K562 (cell line): ENCODE results near the gene LCE3E. TPM values are rescaled to one million over a fixed set of nuclear protein-coding genes. Genes with fewer than 3 reads are reported as not detected.

Source experiments
- ATAC-seq: fragments of 200-7000 bp; cut with Tn5 transposase; 3 replicates; pipeline ENCODE4 v1.9.1; 2020; ENCODE audit warnings: moderate library complexity
- BruUV-seq: library from RNA; stranded (reverse); fragments of 400-500 nt; replicated peaks from 2 replicates; lab custom pipeline; 2021; lab: Mats Ljungman, UMichigan
- CTCF ChIA-PET: fragments of 300-600 bp; formaldehyde crosslinking; extraction: SDS; loops from one replicate; lab custom pipeline; 2021; ENCODE audit warnings: low intra/inter-chr PET ratio; lab: Yijun Ruan, JAX
- POLR2A ChIA-PET: fragments of 300-600, 350-650 bp; sonication (Branson Sonifier 250); formaldehyde crosslinking; extraction: SDS; loops from one replicate; lab custom pipeline; 2021; ENCODE audit warnings: antibody characterized with exemption, inconsistent platforms; lab: Yijun Ruan, JAX
- DNase-seq, 4 experiments: peaks; one replicate each; pipeline versions ENCODE4 v3.0.0 to v3.0.0-alpha.2; 2011 to 2018; ENCODE audit warnings: low spot score in 3 of 4, mixed read lengths in 3 of 4; ENCODE audit errors: extremely low read depth in 1 of 4
- FAIRE-seq: peaks from 2 replicates; lab custom pipeline; 2011; peaks lifted over from hg19 to GRCh38; lab: Jason Lieb, UNC
- H2AFZ ChIP-seq: 2 replicates; pipeline ENCODE4 v1.6.0; 2011; ENCODE audit warnings: low read depth, low read length, control low read depth, inconsistent platforms
- H3K27ac ChIP-seq: fragments of 200-600 bp; 3 replicates; pipeline ENCODE4 v1.8.0; 2011; ENCODE audit warnings: low read depth, mild to moderate bottlenecking, control low read depth, inconsistent platforms, low read length, moderate library complexity, mixed read lengths; ENCODE audit errors: extremely low read depth
- H3K27me3 ChIP-seq, 2 experiments: fragments of 300-600 bp in 1 of 2; 2 replicates in 1 of 2; 3 replicates in 1 of 2; pipeline versions ENCODE4 v1.6.0 to v1.8.0; 2011; ENCODE audit warnings: inconsistent platforms in 2 of 2, low read length in 2 of 2, mild to moderate bottlenecking in 1 of 2, mixed read lengths in 1 of 2, moderate library complexity in 1 of 2; ENCODE audit not compliant: control insufficient read depth in 2 of 2, insufficient read depth in 2 of 2
- H3K36me3 ChIP-seq: fragments of 300-600 bp; 3 replicates; pipeline ENCODE4 v1.8.0; 2011; ENCODE audit warnings: mild to moderate bottlenecking, low read length, inconsistent platforms; ENCODE audit not compliant: control insufficient read depth, insufficient read depth
- H3K4me1 ChIP-seq, 2 experiments: fragments of 200-600 bp in 1 of 2; replicated peaks in 1 of 2; 2 replicates in 1 of 2; 3 replicates in 1 of 2; pipeline versions ENCODE4 v1.5.1 to v1.8.0; 2011; ENCODE audit warnings: inconsistent platforms in 2 of 2, low read length in 2 of 2, mild to moderate bottlenecking in 1 of 2, mixed read lengths in 1 of 2, moderate library complexity in 1 of 2; ENCODE audit not compliant: control insufficient read depth in 2 of 2, insufficient read depth in 2 of 2
- H3K4me2 ChIP-seq: 2 replicates; pipeline ENCODE4 v1.6.1; 2011; ENCODE audit warnings: low read length, control low read depth, inconsistent platforms, mixed read lengths; ENCODE audit not compliant: insufficient read depth
- H3K4me3 ChIP-seq: fragments of 200-600 bp; sonication (generic), shearing (Covaris generic); 2 replicates; pipeline ENCODE4 v1.5.1; 2016; ENCODE audit warnings: control low read depth, inconsistent platforms
- H3K79me2 ChIP-seq: fragments of 200-600 bp; 3 replicates; pipeline ENCODE4 v1.8.0; 2011; ENCODE audit warnings: low read length, inconsistent platforms; ENCODE audit not compliant: control insufficient read depth, insufficient read depth
- H3K9ac ChIP-seq, 2 experiments: 2 replicates each; pipeline versions ENCODE4 v1.6.0 to v1.6.1; 2011; ENCODE audit warnings: low read depth in 2 of 2, low read length in 2 of 2, control low read depth in 1 of 2, inconsistent platforms in 1 of 2, mild to moderate bottlenecking in 1 of 2, mixed read lengths in 1 of 2; ENCODE audit not compliant: insufficient read depth in 1 of 2
- H3K9me1 ChIP-seq: one replicate; pipeline ENCODE4 v1.6.0; 2011; ENCODE audit warnings: inconsistent platforms, mild to moderate bottlenecking, low read length, moderate library complexity; ENCODE audit not compliant: control insufficient read depth, insufficient read depth
- H3K9me3 ChIP-seq: replicated peaks from 2 replicates; pipeline ENCODE4 v1.5.1; 2011; ENCODE audit warnings: low read depth, low read length, inconsistent platforms; ENCODE audit not compliant: control insufficient read depth, insufficient read depth
- H4K20me1 ChIP-seq: replicated peaks from 2 replicates; pipeline ENCODE4 v1.6.1; 2011; ENCODE audit warnings: low read length, inconsistent platforms, mixed read lengths; ENCODE audit not compliant: control insufficient read depth, insufficient read depth
- ARID1B ChIP-seq: fragments of 450-650 bp; IDR thresholded peaks from 2 replicates; pipeline ENCODE4 v1.6.1; 2016; ENCODE audit warnings: antibody characterized with exemption, mild to moderate bottlenecking, inconsistent platforms
- ATF1 ChIP-seq, 2 experiments: fragments of 450-650 bp in 1 of 2; IDR thresholded peaks; 2 replicates each; pipeline ENCODE4 v1.6.1; 2016; ENCODE audit warnings: missing compliant biosample characterization in 1 of 2, missing genetic modification characterization in 1 of 2
- CHD2 ChIP-seq: IDR thresholded peaks from 2 replicates; pipeline ENCODE4 v1.6.1; 2011; ENCODE audit warnings: low read depth, low read length
- HDAC2 ChIP-seq: fragments of 450-650 bp; IDR thresholded peaks from 2 replicates; pipeline ENCODE4 v1.6.1; 2016; ENCODE audit warnings: mild to moderate bottlenecking
- IFI16 ChIP-seq: fragments of 250-450 bp; sonication (Bioruptor Pico); IDR thresholded peaks from 2 replicates; pipeline ENCODE4 v2.1.2; 2022; ENCODE audit warnings: mild to moderate bottlenecking, inconsistent platforms
- NFIC ChIP-seq: fragments of 450-650 bp; IDR thresholded peaks from 2 replicates; pipeline ENCODE4 v1.6.1; 2017; ENCODE audit warnings: mild to moderate bottlenecking, inconsistent platforms
- RBM14 ChIP-seq: fragments of 200-400 bp; formaldehyde crosslinking; IDR thresholded peaks from 2 replicates; pipeline ENCODE4 v1.6.1; 2018; ENCODE audit warnings: low read depth, mild to moderate bottlenecking, low read length, moderate library complexity, borderline replicate concordance; ENCODE audit not compliant: insufficient read depth
- SMC3 ChIP-seq: conservative IDR thresholded peaks from 2 replicates; pipeline ENCODE4 v1.6.1; 2011; ENCODE audit warnings: low read depth, low read length, improper control_type of control experiment; ENCODE audit not compliant: insufficient read depth
- TBP ChIP-seq: optimal IDR thresholded peaks from 2 replicates; pipeline ENCODE3; 2011; ENCODE audit warnings: low read depth, low read length, improper control_type of control experiment
- XRCC3 ChIP-seq: fragments of 450-650 bp; IDR thresholded peaks from 2 replicates; pipeline ENCODE4 v1.6.1; 2017; ENCODE audit warnings: mild to moderate bottlenecking, moderate library complexity
- ZNF217 ChIP-seq: sonication (generic); formaldehyde crosslinking; IDR thresholded peaks from 2 replicates; pipeline ENCODE4 v1.8.0; 2022; ENCODE audit warnings: mild to moderate bottlenecking, missing genetic modification reagents
- ZNF77 ChIP-seq: fragments of 250-450 bp; sonication (Bioruptor Pico); IDR thresholded peaks from 2 replicates; pipeline ENCODE4 v1.5.0; 2020
- ZNF79 ChIP-seq: fragments of 250-450 bp; sonication (Bioruptor Pico); IDR thresholded peaks from 2 replicates; pipeline ENCODE4 v1.4.0; 2020; ENCODE audit warnings: low read depth, mild to moderate bottlenecking, moderate library complexity
- WGBS: fragments of 100-300 bp; shearing (Covaris generic); methylation state at CpG from one replicate; pipeline ENCODE4 v1.1.6; 2016; ENCODE audit warnings: low coverage, mixed read lengths; ENCODE audit not compliant: insufficient coverage; ENCODE audit errors: missing lambda C conversion rate; 5-methylcytosine and 5-hydroxymethylcytosine counted together
- in situ Hi-C: fragments of 300-500 bp; cut with MboI; formaldehyde crosslinking; loops from 4 replicates; pipeline ENCODE4 v1.15.0; 2018; ENCODE audit warnings: inconsistent platforms, mixed read lengths
- intact Hi-C: fragments of 100-400 bp; cut with micrococcal nuclease; formaldehyde crosslinking; loops from 2 replicates; pipeline ENCODE4 v1.14.2; 2022
- polyA plus RNA-seq, 8 experiments: library from polyadenylated mRNA; depleted of rRNA in 4 of 8; stranded (reverse) in 5 of 8; unstranded in 3 of 8; fragments of >200 nt; fragmentation: Nextera tagmentation in 2 of 8; fragmentation: Illumina TruSeq in 1 of 8; extraction: Ambion mirVana in 2 of 8; extraction: Trizol in 1 of 8; gene quantifications; 2 replicates each; pipeline versions ENCODE4 v1.2.1 to v1.2.3, GENCODE V29; 2011 to 2014; ENCODE audit warnings: inconsistent platforms in 1 of 8, missing spikeins in 1 of 8
- total RNA-seq, 7 experiments: library from RNA; depleted of rRNA in 6 of 7; stranded (reverse); fragments of >200 nt in 6 of 7; fragmentation: Illumina TruSeq in 2 of 7; extraction: Trizol in 2 of 7; gene quantifications; 2 replicates each; pipeline versions ENCODE4 v1.2.1 to v1.2.3, GENCODE V29; 2011 to 2021; ENCODE audit warnings: low replicate concordance in 1 of 7
- TF ChIP-seq, protein P1 (sequence below): fragments of 450-650 bp; IDR thresholded peaks from 2 replicates; pipeline ENCODE4 v1.6.1; 2017; ENCODE audit warnings: antibody characterized with exemption, mild to moderate bottlenecking
- TF ChIP-seq, protein P2 (sequence below), 3 experiments: fragments of 200-800 bp in 1 of 3; sonication (Bioruptor generic) in 1 of 3; sonication (generic) in 1 of 3; formaldehyde crosslinking in 1 of 3; IDR thresholded peaks; 2 replicates each; pipeline versions ENCODE4 v1.6.1 to v1.8.0; 2016 to 2022; ENCODE audit warnings: mild to moderate bottlenecking in 2 of 3, missing compliant biosample characterization in 2 of 3, missing genetic modification characterization in 2 of 3, missing genetic modification reagents in 1 of 3
- TF ChIP-seq, protein P3 (sequence below): fragments of 450-650 bp; formaldehyde crosslinking; IDR thresholded peaks from 2 replicates; pipeline ENCODE4 v1.4.0; 2020; ENCODE audit warnings: mild to moderate bottlenecking, moderate library complexity
- TF ChIP-seq, protein P4 (sequence below), 2 experiments: fragments of 450-650 bp in 1 of 2; sonication (generic) in 1 of 2; formaldehyde crosslinking; conservative IDR thresholded peaks; 2 replicates each; pipeline versions ENCODE4 v1.4.0 to v1.8.1; 2020 to 2022; ENCODE audit warnings: mild to moderate bottlenecking in 1 of 2, missing genetic modification reagents in 1 of 2

Gene LCE3E
- total and polyA plus RNA-seq, 9 of the 15 experiments (the other 6 are each of a cell fraction or from before 2014, with no cell fraction given), result not detected

DNA sequence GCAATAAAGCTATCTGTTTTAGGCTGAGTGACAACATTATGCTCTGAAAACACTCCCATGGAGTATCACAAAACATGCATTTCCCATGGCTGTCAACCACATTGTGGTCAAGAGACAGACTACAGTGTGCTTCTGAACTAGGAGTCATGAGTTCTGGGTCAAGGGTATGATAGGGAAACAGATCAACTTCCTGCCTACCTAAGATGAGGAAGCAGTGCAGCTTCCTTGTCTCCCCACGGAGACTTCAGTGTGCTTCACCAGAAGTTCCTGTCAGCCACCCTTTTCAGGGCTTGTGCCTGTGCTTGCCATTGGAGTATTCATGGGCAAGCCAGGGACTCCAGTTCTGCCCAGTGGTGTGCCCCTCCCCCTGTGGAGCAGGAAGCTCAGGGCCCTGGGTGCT is 19.9 kb downstream of the LCE3E start:
- Histone ChIP-seq H3K79me2 (no peaks in the 10 kb centered on the region), H3K9me1 (no peaks in the 10 kb centered on the region), H3K36me3 (no peaks in the 10 kb centered on the region), H3K27me3 (no peaks in the 10 kb centered on the region), H3K27ac (no peak overlapping the region), H4K20me1 (no peaks in the 10 kb centered on the region), H3K4me1 (no peaks in the 10 kb centered on the region), H3K4me3 (no peak overlapping the region), H3K9me3 (no peaks in the 10 kb centered on the region), H2AFZ (no peak overlapping the region), H3K9ac (no peak overlapping the region), H3K4me2 (no peak overlapping the region)
- BruUV-seq, result no TSS peak
- ChIA-PET POLR2A (no interaction called here), CTCF (no interaction called here)
- intact Hi-C loops (no loop called here), in situ Hi-C loops (no loop called here)
- FAIRE-seq (no peak), DNase-seq (no peak), ATAC-seq (no peak)
- WGBS, result 0% methylated on average over 1 of the region's 1 CpG
- no peak for TF ChIP-seq SMC3
- no peak for TF ChIP-seq ZNF217 (CRISPR knock-in tag)
- TF ChIP-seq ATF1 (CRISPR knock-in tag; IDR thresholded peaks at IDR 0.05), result no peak
- no peak for TF ChIP-seq ATF1 (tag; IDR thresholded peaks at IDR 0.05)
- TF ChIP-seq, protein P1, sequence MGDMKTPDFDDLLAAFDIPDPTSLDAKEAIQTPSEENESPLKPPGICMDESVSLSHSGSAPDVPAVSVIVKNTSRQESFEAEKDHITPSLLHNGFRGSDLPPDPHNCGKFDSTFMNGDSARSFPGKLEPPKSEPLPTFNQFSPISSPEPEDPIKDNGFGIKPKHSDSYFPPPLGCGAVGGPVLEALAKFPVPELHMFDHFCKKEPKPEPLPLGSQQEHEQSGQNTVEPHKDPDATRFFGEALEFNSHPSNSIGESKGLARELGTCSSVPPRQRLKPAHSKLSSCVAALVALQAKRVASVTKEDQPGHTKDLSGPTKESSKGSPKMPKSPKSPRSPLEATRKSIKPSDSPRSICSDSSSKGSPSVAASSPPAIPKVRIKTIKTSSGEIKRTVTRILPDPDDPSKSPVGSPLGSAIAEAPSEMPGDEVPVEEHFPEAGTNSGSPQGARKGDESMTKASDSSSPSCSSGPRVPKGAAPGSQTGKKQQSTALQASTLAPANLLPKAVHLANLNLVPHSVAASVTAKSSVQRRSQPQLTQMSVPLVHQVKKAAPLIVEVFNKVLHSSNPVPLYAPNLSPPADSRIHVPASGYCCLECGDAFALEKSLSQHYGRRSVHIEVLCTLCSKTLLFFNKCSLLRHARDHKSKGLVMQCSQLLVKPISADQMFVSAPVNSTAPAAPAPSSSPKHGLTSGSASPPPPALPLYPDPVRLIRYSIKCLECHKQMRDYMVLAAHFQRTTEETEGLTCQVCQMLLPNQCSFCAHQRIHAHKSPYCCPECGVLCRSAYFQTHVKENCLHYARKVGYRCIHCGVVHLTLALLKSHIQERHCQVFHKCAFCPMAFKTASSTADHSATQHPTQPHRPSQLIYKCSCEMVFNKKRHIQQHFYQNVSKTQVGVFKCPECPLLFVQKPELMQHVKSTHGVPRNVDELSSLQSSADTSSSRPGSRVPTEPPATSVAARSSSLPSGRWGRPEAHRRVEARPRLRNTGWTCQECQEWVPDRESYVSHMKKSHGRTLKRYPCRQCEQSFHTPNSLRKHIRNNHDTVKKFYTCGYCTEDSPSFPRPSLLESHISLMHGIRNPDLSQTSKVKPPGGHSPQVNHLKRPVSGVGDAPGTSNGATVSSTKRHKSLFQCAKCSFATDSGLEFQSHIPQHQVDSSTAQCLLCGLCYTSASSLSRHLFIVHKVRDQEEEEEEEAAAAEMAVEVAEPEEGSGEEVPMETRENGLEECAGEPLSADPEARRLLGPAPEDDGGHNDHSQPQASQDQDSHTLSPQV, result no peak
- TF ChIP-seq ZNF77, result no peak
- no peak for TF ChIP-seq XRCC3
- no peak for TF ChIP-seq ARID1B
- TF ChIP-seq, protein P2, sequence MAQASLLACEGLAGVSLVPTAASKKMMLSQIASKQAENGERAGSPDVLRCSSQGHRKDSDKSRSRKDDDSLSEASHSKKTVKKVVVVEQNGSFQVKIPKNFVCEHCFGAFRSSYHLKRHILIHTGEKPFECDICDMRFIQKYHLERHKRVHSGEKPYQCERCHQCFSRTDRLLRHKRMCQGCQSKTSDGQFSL (CRISPR knock-in tag; IDR thresholded peaks at IDR 0.05), result no peak
- TF ChIP-seq, protein P2 (tag; IDR thresholded peaks at IDR 0.05), result no peak
- TF ChIP-seq TBP, result no peak
- TF ChIP-seq RBM14, result no peak
- TF ChIP-seq ZNF79 (CRISPR knock-in tag), result no peak
- TF ChIP-seq, protein P3, sequence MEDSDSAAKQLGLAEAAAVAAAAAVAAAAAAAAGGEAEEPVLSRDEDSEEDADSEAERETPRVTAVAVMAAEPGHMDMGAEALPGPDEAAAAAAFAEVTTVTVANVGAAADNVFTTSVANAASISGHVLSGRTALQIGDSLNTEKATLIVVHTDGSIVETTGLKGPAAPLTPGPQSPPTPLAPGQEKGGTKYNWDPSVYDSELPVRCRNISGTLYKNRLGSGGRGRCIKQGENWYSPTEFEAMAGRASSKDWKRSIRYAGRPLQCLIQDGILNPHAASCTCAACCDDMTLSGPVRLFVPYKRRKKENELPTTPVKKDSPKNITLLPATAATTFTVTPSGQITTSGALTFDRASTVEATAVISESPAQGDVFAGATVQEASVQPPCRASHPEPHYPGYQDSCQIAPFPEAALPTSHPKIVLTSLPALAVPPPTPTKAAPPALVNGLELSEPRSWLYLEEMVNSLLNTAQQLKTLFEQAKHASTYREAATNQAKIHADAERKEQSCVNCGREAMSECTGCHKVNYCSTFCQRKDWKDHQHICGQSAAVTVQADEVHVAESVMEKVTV (CRISPR knock-in tag), result no peak
- TF ChIP-seq IFI16 (CRISPR knock-in tag), result no peak
- no peak for TF ChIP-seq NFIC
- TF ChIP-seq CHD2, result no peak
- TF ChIP-seq, protein P4, sequence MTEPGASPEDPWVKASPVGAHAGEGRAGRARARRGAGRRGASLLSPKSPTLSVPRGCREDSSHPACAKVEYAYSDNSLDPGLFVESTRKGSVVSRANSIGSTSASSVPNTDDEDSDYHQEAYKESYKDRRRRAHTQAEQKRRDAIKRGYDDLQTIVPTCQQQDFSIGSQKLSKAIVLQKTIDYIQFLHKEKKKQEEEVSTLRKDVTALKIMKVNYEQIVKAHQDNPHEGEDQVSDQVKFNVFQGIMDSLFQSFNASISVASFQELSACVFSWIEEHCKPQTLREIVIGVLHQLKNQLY (CRISPR knock-in tag; conservative IDR thresholded peaks at IDR 0.05), result no peak
- TF ChIP-seq HDAC2, result no peak
